MM.1S (cell line): ENCODE results near the gene DNAJC3.

Experiments used
- DNase-seq: peaks from one replicate; pipeline ENCODE4 v3.0.0-alpha.2; 2015
- H2AFZ ChIP-seq: fragments of 300-600 bp; sonication (generic); 2 replicates; pipeline ENCODE4 v1.6.0; 2016; ENCODE audit warnings: antibody characterized with exemption, low read length
- H3F3A ChIP-seq: fragments of 300-600 bp; sonication (generic); 2 replicates; pipeline ENCODE4 v1.6.1; 2016; ENCODE audit warnings: mild to moderate bottlenecking, antibody characterized with exemption, low read length, moderate library complexity, mixed read lengths; ENCODE audit not compliant: insufficient read depth
- H3K27ac ChIP-seq: fragments of 300-600 bp; sonication (generic); 2 replicates; pipeline ENCODE4 v1.5.1; 2016; ENCODE audit warnings: mild to moderate bottlenecking, low read length
- H3K27me3 ChIP-seq: fragments of 300-600 bp; sonication (generic); replicated peaks from 2 replicates; pipeline ENCODE4 v1.6.0; 2016; ENCODE audit warnings: low read length; ENCODE audit not compliant: insufficient read depth
- H3K36me3 ChIP-seq: fragments of 300-600 bp; sonication (generic); replicated peaks from 2 replicates; pipeline ENCODE4 v1.6.1; 2016; ENCODE audit warnings: mild to moderate bottlenecking, low read length, mixed read lengths; ENCODE audit not compliant: insufficient read depth
- H3K4me1 ChIP-seq: fragments of 300-600 bp; sonication (generic); 2 replicates; pipeline ENCODE4 v1.6.1; 2016; ENCODE audit warnings: low read length, mixed read lengths
- H3K4me2 ChIP-seq: fragments of 300-600 bp; sonication (generic); 2 replicates; pipeline ENCODE4 v1.6.0; 2016; ENCODE audit warnings: low read depth, low read length
- H3K4me3 ChIP-seq: fragments of 300-600 bp; sonication (generic); 2 replicates; pipeline ENCODE4 v1.5.1; 2016; ENCODE audit warnings: low read length, mixed read lengths
- H3K79me2 ChIP-seq: fragments of 300-600 bp; sonication (generic); 2 replicates; pipeline ENCODE4 v1.6.1; 2016; ENCODE audit warnings: mixed run types, low read length, mixed read lengths
- H3K9ac ChIP-seq: fragments of 300-600 bp; sonication (generic); 2 replicates; pipeline ENCODE4 v1.6.1; 2016; ENCODE audit warnings: low read length, mixed read lengths
- H3K9me2 ChIP-seq: fragments of 300-600 bp; sonication (generic); replicated peaks from 2 replicates; pipeline ENCODE4 v1.6.1; 2016; ENCODE audit warnings: mild to moderate bottlenecking, low read length, mixed read lengths; ENCODE audit not compliant: insufficient read depth
- H3K9me3 ChIP-seq: fragments of 300-600 bp; sonication (generic); replicated peaks from 2 replicates; pipeline ENCODE4 v1.6.1; 2016; ENCODE audit warnings: mild to moderate bottlenecking, low read length, mixed read lengths; ENCODE audit not compliant: insufficient read depth
- H4K20me1 ChIP-seq: fragments of 300-600 bp; sonication (generic); 2 replicates; pipeline ENCODE4 v1.6.1; 2016; ENCODE audit warnings: mild to moderate bottlenecking, low read length, moderate library complexity, mixed read lengths; ENCODE audit not compliant: insufficient read depth
- CTCF ChIP-seq: fragments of 300-600 bp; sonication (generic); IDR thresholded peaks from 2 replicates; pipeline ENCODE4 v1.5.1; 2016; ENCODE audit warnings: antibody characterized with exemption, low read length, mixed read lengths
- EZH2 ChIP-seq: fragments of 300-600 bp; sonication (generic); optimal IDR thresholded peaks from 2 replicates; pipeline ENCODE3; 2017; ENCODE audit warnings: low read depth, mild to moderate bottlenecking, antibody characterized with exemption, low read length, mixed read lengths
- EZH2phosphoT487 ChIP-seq: fragments of 300-600 bp; sonication (generic); IDR thresholded peaks from 2 replicates; pipeline ENCODE4 v1.6.1; 2018; ENCODE audit warnings: antibody characterized with exemption, low read length

Gene DNAJC3

GRCh38 chr13:95697052-95697680 lies 20.2 kb downstream of the DNAJC3 start:
- H3K4me1 ChIP-seq = 0 out of 2 replicates have a peak, but pooled peaks cover 6% of the 10 kb centered on the region
- H3K9me3 ChIP-seq = no peaks in the 10 kb centered on the region
- no peak overlapping the region for H2AFZ ChIP-seq
- H3K9ac ChIP-seq = no peak overlapping the region
- H3K4me3 ChIP-seq = no peak overlapping the region
- H3K27ac ChIP-seq = no peak overlapping the region
- no peaks in the 10 kb centered on the region for H3K27me3 ChIP-seq
- no peaks in the 10 kb centered on the region for H3K9me2 ChIP-seq
- no peak for DNase-seq
- H3K36me3 ChIP-seq = no peaks in the 10 kb centered on the region
- peaks cover 11% of the 10 kb centered on the region for H4K20me1 ChIP-seq
- H3K4me2 ChIP-seq = no peak overlapping the region
- no peak for TF ChIP-seq EZH2
- H3K79me2 ChIP-seq = no peaks in the 10 kb centered on the region
- no peaks in the 10 kb centered on the region for H3F3A ChIP-seq

GRCh38 chr13:95698047-95698749 lies 21.3 kb downstream of the DNAJC3 start:
- H3K4me1 ChIP-seq = 0 out of 2 replicates have a peak, but pooled peaks cover 6% of the 10 kb centered on the region
- H3K4me3 ChIP-seq = no peak overlapping the region
- no peak for TF ChIP-seq EZH2
- TF ChIP-seq CTCF = peak; percentile 30
- H3K9ac ChIP-seq = no peak overlapping the region
- H3K27me3 ChIP-seq = no peaks in the 10 kb centered on the region
- H3K36me3 ChIP-seq = no peaks in the 10 kb centered on the region
- no peaks in the 10 kb centered on the region for H3K79me2 ChIP-seq
- H3K27ac ChIP-seq = no peak overlapping the region
- DNase-seq = no peak
- H2AFZ ChIP-seq = no peak overlapping the region
- no peaks in the 10 kb centered on the region for H3K9me3 ChIP-seq
- no peaks in the 10 kb centered on the region for H3K9me2 ChIP-seq
- H3F3A ChIP-seq = no peaks in the 10 kb centered on the region
- H3K4me2 ChIP-seq = no peak overlapping the region
- H4K20me1 ChIP-seq = peaks cover 11% of the 10 kb centered on the region

- Histone ChIP-seq H2AFZ (no peak overlapping the region), H3K79me2 (no peaks in the 10 kb centered on the region)
These were observed 26.6 kb downstream of the DNAJC3 start for GRCh38 chr13:95703576-95703975.

More at GRCh38 chr13:95703576-95703975, 26.6 kb downstream of the DNAJC3 start:
- H3K27ac ChIP-seq = no peak overlapping the region
- no peaks in the 10 kb centered on the region for H3K9me3 ChIP-seq
- no peak overlapping the region for H3K9ac ChIP-seq
- no peaks in the 10 kb centered on the region for H3K4me1 ChIP-seq
- peaks cover 5% of the 10 kb centered on the region; the same call in 1 of the 2 replicates for H4K20me1 ChIP-seq
- H3K4me3 ChIP-seq = no peak overlapping the region
- no peaks in the 10 kb centered on the region for H3F3A ChIP-seq
- H3K4me2 ChIP-seq = no peak overlapping the region
- no peaks in the 10 kb centered on the region; the same call in 1 of the 2 replicates for H3K36me3 ChIP-seq
- TF ChIP-seq EZH2phosphoT487 (no peak), EZH2 (no peak), CTCF (no peak)
- no peak for DNase-seq
- no peaks in the 10 kb centered on the region for H3K9me2 ChIP-seq
- H3K27me3 ChIP-seq = no peaks in the 10 kb centered on the region
